Endothelial cell of umbilical vein (primary cell): ENCODE results near the gene ST3GAL4. TPM values are rescaled to one million over a fixed set of nuclear protein-coding genes. Genes with fewer than 3 reads are reported as not detected.

Source experiments
- BruUV-seq: library from RNA; stranded (reverse); fragments of 400-500 nt; replicated peaks from 2 replicates; lab custom pipeline; 2021; lab: Mats Ljungman, UMichigan
- CTCF ChIA-PET: fragments of 300-600, 350-600 bp; sonication (Branson Sonifier 250); formaldehyde crosslinking; loops from one replicate; lab custom pipeline; 2021; ENCODE audit warnings: antibody characterized with exemption, inconsistent platforms; lab: Charles Lee
- POLR2A ChIA-PET: fragments of 300-600, 350-600 bp; sonication (Branson Sonifier 250); formaldehyde crosslinking; loops from one replicate; lab custom pipeline; 2021; ENCODE audit warnings: antibody characterized with exemption, inconsistent platforms; lab: Charles Lee
- DNase-seq: peaks from one replicate; pipeline ENCODE4 v3.0.0-alpha.2; 2011; ENCODE audit warnings: low read depth, low spot score
- FAIRE-seq: peaks from 2 replicates; lab custom pipeline; 2011; peaks lifted over from hg19 to GRCh38; lab: Jason Lieb, UNC
- H2AFZ ChIP-seq: 2 replicates; pipeline ENCODE4 v1.6.0; 2012; ENCODE audit warnings: low read depth, low read length, control low read depth, inconsistent platforms
- H3K27ac ChIP-seq: 2 replicates; pipeline ENCODE4 v1.5.1; 2011; ENCODE audit warnings: low read depth, mild to moderate bottlenecking, control low read depth, low read length, moderate library complexity; ENCODE audit not compliant: insufficient read depth
- H3K27me3 ChIP-seq, 2 experiments: 2 replicates each; pipeline versions ENCODE4 v1.6.0 to v1.6.1; 2011; ENCODE audit warnings: low read length in 2 of 2, mixed read lengths in 1 of 2; ENCODE audit not compliant: control insufficient read depth in 2 of 2, insufficient read depth in 2 of 2
- H3K36me3 ChIP-seq, 2 experiments: 2 replicates in 1 of 2; 3 replicates in 1 of 2; pipeline ENCODE4 v1.5.1; 2011; ENCODE audit warnings: low read length in 2 of 2, mild to moderate bottlenecking in 1 of 2, moderate library complexity in 1 of 2; ENCODE audit not compliant: control insufficient read depth in 2 of 2, insufficient read depth in 2 of 2; ENCODE audit errors: extremely low read depth in 1 of 2
- H3K4me1 ChIP-seq: 3 replicates; pipeline ENCODE4 v1.5.1; 2011; ENCODE audit warnings: mild to moderate bottlenecking, low read length; ENCODE audit not compliant: control insufficient read depth, insufficient read depth; ENCODE audit errors: extremely low read depth
- H3K4me2 ChIP-seq: 2 replicates; pipeline ENCODE4 v1.6.1; 2011; ENCODE audit warnings: low read length, control low read depth, mixed read lengths; ENCODE audit not compliant: insufficient read depth
- H3K4me3 ChIP-seq, 3 experiments: fragments of 200-600 bp in 1 of 3; sonication (generic), shearing (Covaris generic) in 1 of 3; replicated peaks in 1 of 3; 2 replicates each; pipeline ENCODE4 v1.5.1; 2011 to 2016; ENCODE audit warnings: control low read depth in 3 of 3, low read length in 3 of 3, mild to moderate bottlenecking in 2 of 3, inconsistent platforms in 1 of 3, low read depth in 1 of 3, moderate library complexity in 1 of 3; ENCODE audit not compliant: insufficient read depth in 1 of 3
- H3K79me2 ChIP-seq: 2 replicates; pipeline ENCODE4 v1.6.0; 2012; ENCODE audit warnings: low read length, inconsistent platforms; ENCODE audit not compliant: control insufficient read depth, insufficient read depth
- H3K9ac ChIP-seq: replicated peaks from 2 replicates; pipeline ENCODE3; 2011; ENCODE audit warnings: low read length, control low read depth; ENCODE audit not compliant: insufficient read depth; ENCODE audit errors: extremely low read depth
- H3K9me1 ChIP-seq: replicated peaks from 3 replicates; pipeline ENCODE4 v1.6.0; 2011; ENCODE audit warnings: mild to moderate bottlenecking, low read length; ENCODE audit not compliant: control insufficient read depth, insufficient read depth; ENCODE audit errors: extremely low read depth
- H3K9me3 ChIP-seq: replicated peaks from 2 replicates; pipeline ENCODE4 v1.5.1; 2012; ENCODE audit warnings: low read length, inconsistent platforms; ENCODE audit not compliant: control insufficient read depth, insufficient read depth
- H4K20me1 ChIP-seq: replicated peaks from 2 replicates; pipeline ENCODE3; 2011; ENCODE audit warnings: mild to moderate bottlenecking, low read length; ENCODE audit not compliant: control insufficient read depth, insufficient read depth; ENCODE audit errors: extremely low read depth
- EZH2 ChIP-seq: IDR thresholded peaks from 2 replicates; pipeline ENCODE4 v1.6.1; 2012; ENCODE audit warnings: borderline replicate concordance, low read depth, mild to moderate bottlenecking, moderate library complexity, low read length, inconsistent platforms; ENCODE audit not compliant: severe bottlenecking
- POLR2A ChIP-seq: IDR thresholded peaks from 2 replicates; pipeline ENCODE4 v1.6.1; 2012; ENCODE audit warnings: low read depth, mild to moderate bottlenecking, control low read depth, low read length
- dilution Hi-C: fragments of 300-500 bp; cut with MboI; formaldehyde crosslinking; loops from one replicate; pipeline ENCODE4 v1.15.0; 2019; ENCODE audit warnings: low sequenced_read_pairs; ENCODE audit not compliant: extremely low pct_ligation_motif_present
- intact Hi-C: fragments of 100-400 bp; cut with micrococcal nuclease; formaldehyde crosslinking; loops from one replicate; pipeline ENCODE4 v1.10.0; 2022
- polyA plus RNA-seq, 4 experiments: library from polyadenylated mRNA; depleted of rRNA in 3 of 4; stranded (reverse) in 3 of 4; unstranded in 1 of 4; fragments of >200 nt; gene quantifications; 2 replicates each; pipeline versions ENCODE4 v1.2.1 to v1.2.3, GENCODE V29; 2011 to 2012; ENCODE audit warnings: missing spikeins in 1 of 4
- total RNA-seq: library from RNA; stranded (reverse); gene quantifications from 2 replicates; pipeline ENCODE4 v1.2.3, GENCODE V29; 2021
- TF ChIP-seq, protein P1 (sequence below): IDR thresholded peaks from 2 replicates; pipeline ENCODE4 v1.6.1; 2011; ENCODE audit not compliant: insufficient read depth, insufficient read length

Gene ST3GAL4
- total and polyA plus RNA-seq, 2 donors (not counting 3 experiments of a cell fraction or from before 2014, with no cell fraction given): 17.7 to 19.4 TPM

- ChIA-PET POLR2A (no interaction called here), CTCF (no interaction called here)
- Histone ChIP-seq H3K4me1 (no peaks in the 10 kb centered on the region), H3K79me2 (no peaks in the 10 kb centered on the region), H3K4me2 (no peak overlapping the region), H3K4me3 (no peak overlapping the region), H2AFZ (no peak overlapping the region), H3K27me3 (peaks cover 0 to 3% of the 10 kb centered on the region in 2 experiments), H3K9me1 (no peaks in the 10 kb centered on the region), H3K27ac (no peak overlapping the region), H4K20me1 (no peaks in the 10 kb centered on the region), H3K9ac (no peak overlapping the region), H3K36me3 (no peaks in the 10 kb centered on the region), H3K9me3 (no peaks in the 10 kb centered on the region)
- dilution Hi-C loops (no loop called here), intact Hi-C loops (no loop called here)
- TF ChIP-seq, protein P1, sequence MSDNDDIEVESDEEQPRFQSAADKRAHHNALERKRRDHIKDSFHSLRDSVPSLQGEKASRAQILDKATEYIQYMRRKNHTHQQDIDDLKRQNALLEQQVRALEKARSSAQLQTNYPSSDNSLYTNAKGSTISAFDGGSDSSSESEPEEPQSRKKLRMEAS: peak; percentile 69
- no peak for TF ChIP-seq POLR2A
- FAIRE-seq (no peak), DNase-seq (no peak)
- BruUV-seq: no TSS peak
These were observed 95.3 kb downstream of the ST3GAL4 start for GRCh38 chr11:126450806-126451205.

DNA sequence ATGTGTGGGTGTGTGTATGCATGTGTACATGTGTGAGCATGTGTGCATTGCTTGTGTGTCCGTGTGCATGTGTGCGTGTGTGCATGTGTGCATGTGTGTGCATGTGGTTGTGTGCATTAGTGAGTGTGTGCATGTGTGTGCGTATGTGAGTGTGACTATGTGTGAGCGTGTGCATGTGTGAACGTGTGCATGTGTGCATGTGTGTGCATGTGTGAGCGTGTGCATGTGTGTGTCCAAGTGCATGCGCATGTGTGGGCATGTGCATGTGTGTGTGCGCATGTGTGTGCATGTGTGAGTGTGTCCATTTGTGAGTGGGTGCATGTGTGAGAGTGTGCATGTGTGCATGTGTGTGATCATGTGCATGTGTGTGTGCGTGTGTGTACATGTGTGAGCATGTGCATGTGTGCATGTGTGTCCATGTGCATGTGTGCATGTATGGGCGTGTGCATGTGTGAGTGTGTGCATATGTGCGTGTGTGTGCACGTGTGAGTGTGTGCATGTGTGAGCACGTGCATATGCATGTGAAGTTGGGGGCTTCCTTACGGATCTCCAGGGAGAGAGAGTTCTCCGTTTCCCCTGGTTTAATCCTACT, 95.8 kb downstream of the ST3GAL4 start:
- Histone ChIP-seq H3K9me1 (no peaks in the 10 kb centered on the region), H3K36me3 (no peaks in the 10 kb centered on the region), H3K4me3 (no peak overlapping the region), H3K9ac (no peak overlapping the region), H3K27me3 (peaks cover 0 to 3% of the 10 kb centered on the region in 2 experiments), H4K20me1 (no peaks in the 10 kb centered on the region), H2AFZ (no peak overlapping the region), H3K4me2 (no peak overlapping the region), H3K27ac (no peak overlapping the region), H3K79me2 (no peaks in the 10 kb centered on the region), H3K9me3 (no peaks in the 10 kb centered on the region), H3K4me1 (no peaks in the 10 kb centered on the region)
- intact Hi-C loops: no loop called here
- DNase-seq: no peak
- TF ChIP-seq POLR2A: no peak
- TF ChIP-seq, protein P1: peak; percentile 24
- no peak for TF ChIP-seq EZH2
- BruUV-seq: no TSS peak
- POLR2A ChIA-PET: no interaction called here
- CTCF ChIA-PET: interaction anchor here (0.8 kb wide), 1 partner anchor 10 kb away, joined by 4 read pairs; no protein-coding TSS in a partner anchor
- no peak for FAIRE-seq
- dilution Hi-C loops: no loop called here
